Measurements from ENCODE around the gene ATP6V1C2. TPM values are rescaled to one million over a fixed set of nuclear protein-coding genes. Genes with fewer than 3 reads are reported as not detected.

The ATP6V1C2 gene
- total RNA-seq, 2 experiments from 2014 or later, result not detected

Other genes starting within 250 kb of the ATP6V1C2 start
- 10 to 100 TPM; 31.3 to 32.4 TPM for gene NOL10, start 31.7 kb upstream of the ATP6V1C2 start, total RNA-seq
- gene PDIA6, start 91.2 kb downstream of the ATP6V1C2 start, total RNA-seq, result 100 to 1,000 TPM; 176 to 181 TPM
- not detected for gene KCNF1, start 190.3 kb downstream of the ATP6V1C2 start, total RNA-seq